Fibroblast of upper back skin (primary cell): ENCODE measurements around the gene TMC8.
"Not testable (repeated sequence)": the region's sequence is repeated elsewhere in the genome, so short reads cannot be mapped to it uniquely, and the experiment has no call there.

Experiments
- DNase-seq: peaks from one replicate; pipeline ENCODE4 v3.0.0-alpha.2; 2013

The TMC8 gene

DNA sequence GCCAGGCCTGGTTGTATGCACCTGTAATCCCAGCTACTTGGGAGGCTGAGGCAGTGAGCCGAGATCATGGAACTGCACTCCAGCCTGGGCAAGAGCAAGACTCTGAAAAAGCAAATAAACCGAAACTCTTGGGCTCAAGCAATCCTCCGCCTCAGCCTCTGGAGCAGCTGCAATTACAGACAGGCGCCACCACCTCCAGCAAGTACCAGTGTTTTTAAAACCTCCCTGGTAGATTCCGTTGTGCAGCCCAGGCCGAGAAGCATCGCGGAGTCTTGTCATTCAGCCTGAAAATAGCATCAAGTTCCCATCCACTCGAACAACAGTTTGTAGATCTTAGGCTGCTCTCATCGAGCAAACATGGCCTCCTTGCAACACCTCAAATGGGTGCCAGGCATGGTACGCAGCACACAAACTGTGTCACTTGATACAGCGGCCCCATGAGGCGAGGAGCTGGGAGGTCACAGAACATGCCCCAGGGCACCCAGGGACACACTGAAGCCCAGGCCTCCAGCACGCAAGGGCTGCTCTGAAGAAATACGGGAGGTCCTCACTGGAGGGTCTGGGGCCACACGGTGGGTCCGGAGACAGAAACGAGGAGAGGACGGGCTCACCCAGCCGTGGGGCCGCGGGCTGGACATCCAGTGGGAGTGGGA lies 20.1 kb upstream of the TMC8 start:
- DNase-seq = no peak

DNA sequence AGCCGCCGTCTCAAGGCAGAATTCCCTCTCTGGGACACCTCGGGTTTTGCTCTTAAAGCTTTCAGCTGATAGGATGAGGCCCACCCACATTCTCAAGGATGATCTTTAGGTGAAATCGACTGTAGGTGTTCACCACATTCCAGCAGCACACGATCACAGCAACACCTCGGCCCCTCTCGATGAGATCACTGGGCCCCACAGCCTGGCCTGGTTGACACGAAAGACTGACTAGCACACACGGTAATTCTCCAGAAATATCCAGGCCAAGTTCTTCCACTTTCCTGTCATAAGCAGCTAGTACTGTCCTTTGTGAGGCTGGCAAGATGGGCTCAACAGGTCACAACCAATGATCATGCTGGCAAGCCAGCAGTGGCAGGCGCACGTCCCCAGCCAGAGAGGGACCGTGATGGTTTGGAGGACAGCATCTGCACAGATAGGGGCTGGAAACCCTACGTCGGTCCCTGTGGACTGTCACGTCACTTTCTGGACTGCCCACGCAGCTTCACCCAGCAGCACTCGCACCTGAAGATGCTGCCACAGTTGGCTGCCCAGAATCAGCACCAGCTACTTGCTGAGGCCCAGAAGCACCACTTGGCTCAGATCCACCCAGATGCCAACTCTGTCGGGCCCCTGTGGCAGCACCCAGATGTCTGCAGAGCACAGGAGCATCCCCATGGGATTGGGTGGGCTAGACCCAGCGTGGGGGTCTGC lies 19.4 kb upstream of the TMC8 start:
- DNase-seq = no peak

DNA sequence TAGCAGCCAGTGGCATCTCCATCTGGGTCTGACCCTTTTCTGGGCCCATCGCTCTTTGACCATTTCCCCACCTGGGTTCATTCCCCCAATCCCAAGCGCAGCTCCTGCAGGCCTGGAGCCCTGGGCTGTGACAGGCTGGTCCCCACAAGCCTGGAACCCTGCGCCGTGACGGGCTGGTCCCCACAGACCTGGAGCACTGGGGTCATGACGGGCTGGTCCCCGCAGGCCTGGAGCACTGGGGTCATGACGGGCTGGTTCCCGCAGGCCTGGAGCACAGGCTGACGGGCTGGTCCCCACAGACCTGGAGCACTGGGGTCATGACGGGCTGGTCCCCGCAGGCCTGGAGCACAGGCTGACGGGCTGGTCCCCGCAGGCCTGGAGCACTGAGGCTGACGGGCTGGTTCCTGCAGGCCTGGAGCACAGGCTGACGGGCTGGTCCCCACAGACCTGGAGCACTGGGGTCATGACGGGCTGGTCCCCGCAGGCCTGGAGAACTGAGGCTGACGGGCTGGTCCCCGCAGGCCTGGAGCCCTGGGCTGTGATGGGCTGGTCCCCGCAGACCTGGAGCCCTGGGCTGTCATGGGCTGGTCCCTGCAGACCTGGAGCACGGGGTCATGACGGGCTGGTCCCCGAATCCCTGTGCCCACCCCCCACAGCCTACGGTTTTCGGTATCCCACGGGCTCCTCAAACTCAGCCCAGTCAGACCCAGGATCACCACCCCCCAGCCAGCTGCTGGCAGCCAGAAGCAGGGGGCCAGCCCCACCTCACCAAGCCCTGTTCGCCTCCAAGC lies 18.6 kb upstream of the TMC8 start:
- DNase-seq = no peak

DNA sequence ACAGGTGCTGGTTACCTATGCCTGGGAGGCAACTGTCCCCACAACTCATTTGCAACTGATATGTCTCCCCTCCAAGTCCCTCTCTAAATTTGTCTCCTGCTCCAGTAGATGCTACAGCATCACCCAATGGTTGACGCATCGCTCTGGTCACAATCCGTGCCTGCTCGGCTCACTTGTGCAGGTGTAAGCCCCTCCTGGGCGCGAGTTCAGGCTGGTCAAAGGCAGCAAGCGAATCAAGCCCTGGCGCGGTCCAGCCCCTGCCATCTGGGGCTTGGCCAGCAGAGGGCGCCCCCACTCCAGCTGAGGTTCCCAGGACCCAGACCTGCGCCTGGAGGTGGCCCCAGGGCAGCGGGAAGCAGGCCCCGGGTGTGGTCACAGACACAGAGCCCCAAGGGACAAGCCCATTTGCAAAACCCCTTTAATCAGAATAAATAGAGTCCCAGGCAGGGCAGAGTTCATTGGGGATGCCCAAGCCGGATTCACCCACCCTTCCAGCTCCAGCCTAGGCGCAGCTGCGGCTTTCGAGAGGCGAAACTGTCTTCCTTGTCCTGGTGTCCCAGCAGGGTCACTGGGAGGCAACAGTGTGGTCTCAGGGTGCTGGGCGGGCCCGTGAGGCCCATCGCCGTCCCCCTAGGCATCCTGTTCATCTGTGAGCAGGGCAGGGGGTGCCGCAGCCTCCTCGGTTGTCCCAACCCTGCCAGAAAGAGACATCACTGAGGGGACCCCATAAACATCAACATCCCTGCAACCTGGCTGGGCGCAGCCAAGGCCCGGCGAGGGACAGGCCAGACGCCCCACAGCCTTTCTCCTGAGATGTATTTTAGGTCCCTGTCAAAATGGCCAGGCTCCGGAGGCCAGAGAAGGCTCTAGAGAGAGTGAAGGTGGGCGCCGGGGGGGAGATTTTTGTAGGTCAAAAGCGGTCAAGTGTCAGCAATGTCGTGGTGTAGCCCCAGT lies 17.8 kb upstream of the TMC8 start:
- DNase-seq = peak; percentile 30

DNA sequence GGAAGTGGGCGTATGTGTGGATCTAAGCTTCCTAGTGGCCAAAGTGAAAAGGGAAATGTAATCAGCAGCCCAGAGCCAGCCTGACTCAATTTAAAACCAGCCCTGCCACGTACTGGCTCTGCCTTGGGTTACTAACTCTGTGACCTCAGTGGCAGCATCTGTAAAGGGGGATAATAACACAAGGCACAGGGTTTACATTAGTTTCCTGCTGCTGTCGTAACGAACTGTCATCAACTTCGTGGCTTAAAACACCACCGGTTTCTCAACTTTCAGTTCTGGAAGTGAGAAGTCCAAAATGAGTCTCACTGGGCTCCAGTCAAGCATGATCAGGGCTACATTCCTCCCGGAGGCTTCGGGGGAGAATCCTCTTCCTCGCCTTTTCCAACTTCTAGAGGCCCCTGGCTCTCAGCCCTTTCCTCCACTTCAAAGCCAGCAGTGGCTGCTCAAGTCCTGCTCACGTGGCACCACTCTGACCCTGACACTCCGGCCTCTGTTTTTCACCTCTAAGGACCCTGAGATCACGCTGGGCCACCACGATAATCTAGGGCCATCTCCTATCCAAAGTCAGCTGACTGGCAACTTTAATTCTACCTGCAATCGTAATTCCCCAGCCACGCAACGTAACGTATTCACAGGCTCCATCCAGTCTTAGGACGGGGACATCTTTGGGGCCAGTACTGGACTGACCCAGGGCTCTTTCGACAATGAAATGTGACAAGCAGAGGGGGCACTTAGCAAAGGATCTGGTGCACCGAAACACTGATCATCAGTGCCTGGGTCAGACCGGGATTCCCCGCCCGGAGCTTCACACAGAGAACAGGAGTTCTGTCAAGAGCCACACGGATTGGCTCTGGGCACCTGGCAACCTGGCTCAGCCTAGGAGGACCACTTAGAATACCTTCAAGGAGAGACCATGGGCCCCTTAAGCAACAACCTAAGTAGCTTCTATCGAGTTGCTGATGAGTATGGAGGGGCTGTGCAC lies 16.5 kb upstream of the TMC8 start:
- DNase-seq = no peak

DNA sequence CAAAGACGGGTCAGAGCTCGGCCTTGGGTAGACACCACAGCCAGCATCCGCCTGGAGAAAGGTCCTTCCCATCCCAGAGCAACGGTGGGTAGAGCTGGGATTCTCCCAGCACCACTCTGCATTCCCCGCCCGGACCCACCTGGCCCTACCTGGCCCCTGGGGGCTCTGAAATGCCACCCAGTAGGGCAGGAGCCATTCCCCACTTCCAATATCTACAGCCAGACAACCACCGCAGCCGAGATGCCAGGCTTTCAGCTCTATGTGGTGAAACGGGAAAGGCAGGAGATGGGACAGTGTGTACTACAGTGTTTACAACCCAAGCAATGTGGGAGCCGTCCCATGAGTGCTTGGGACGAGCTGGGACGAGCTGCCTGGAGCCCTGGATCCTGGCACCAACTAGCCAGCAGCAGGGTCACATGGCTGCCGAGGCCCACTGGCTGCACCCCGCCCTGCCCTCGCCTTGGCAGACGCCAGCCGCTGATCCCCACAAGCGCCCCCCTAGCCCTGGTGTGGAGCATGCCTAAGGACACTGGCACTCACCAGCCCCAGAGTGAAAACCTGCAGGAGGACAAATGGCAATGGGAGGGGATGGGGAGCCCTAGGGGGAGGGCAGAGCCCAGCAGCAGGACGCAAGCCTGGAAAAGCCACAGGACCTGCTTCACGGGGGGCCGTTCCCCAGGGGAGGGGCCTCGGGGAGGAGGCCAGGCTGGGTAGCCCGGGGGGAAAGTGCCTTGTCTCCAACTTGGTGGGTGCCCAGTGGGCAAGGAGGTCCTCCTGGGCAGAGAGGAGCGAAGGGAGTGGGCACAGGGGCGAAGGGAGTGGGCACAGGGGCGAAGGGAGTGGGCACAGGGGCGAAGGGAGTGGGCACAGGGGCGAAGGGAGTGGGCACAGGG lies 15.5 kb upstream of the TMC8 start:
- no peak for DNase-seq

DNA sequence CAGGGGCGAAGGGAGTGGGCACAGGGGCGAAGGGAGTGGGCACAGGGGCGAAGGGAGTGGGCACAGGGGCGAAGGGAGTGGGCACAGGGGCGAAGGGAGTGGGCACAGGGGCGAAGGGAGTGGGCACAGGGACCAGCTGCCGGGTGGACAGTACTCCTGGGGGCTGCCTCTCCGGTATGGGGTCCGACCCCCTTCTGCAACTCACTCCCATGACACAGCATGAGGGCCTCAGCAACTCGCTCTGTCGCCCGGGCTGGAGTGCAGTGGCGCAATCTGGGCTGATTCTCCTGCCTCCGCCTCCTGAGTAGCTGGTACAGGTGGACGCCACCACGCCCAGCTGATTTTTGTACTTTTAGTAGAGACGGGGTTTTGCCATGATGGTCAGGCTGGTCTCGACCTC lies 14.8 kb upstream of the TMC8 start:
- not testable (repeated sequence) for DNase-seq

DNA sequence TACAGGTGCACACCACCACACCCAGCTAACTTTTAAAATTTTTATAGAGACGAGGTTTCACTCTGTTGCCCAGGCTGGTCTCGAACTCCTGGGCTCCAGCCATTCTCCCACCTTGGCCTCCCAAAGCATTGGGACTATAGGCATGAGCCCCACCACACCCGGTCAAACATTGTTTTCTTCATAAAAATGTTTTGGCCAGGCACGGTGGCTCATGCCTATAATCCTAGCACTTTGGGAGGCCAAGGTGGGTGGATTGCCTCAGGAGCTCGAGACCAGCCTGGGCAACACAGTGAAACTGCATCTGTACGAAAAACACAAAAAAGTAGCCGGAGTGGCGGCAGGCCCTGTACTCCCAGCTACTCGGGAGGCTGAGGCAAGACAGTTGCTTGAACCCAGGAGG lies 14.2 kb upstream of the TMC8 start:
- DNase-seq = no peak

DNA sequence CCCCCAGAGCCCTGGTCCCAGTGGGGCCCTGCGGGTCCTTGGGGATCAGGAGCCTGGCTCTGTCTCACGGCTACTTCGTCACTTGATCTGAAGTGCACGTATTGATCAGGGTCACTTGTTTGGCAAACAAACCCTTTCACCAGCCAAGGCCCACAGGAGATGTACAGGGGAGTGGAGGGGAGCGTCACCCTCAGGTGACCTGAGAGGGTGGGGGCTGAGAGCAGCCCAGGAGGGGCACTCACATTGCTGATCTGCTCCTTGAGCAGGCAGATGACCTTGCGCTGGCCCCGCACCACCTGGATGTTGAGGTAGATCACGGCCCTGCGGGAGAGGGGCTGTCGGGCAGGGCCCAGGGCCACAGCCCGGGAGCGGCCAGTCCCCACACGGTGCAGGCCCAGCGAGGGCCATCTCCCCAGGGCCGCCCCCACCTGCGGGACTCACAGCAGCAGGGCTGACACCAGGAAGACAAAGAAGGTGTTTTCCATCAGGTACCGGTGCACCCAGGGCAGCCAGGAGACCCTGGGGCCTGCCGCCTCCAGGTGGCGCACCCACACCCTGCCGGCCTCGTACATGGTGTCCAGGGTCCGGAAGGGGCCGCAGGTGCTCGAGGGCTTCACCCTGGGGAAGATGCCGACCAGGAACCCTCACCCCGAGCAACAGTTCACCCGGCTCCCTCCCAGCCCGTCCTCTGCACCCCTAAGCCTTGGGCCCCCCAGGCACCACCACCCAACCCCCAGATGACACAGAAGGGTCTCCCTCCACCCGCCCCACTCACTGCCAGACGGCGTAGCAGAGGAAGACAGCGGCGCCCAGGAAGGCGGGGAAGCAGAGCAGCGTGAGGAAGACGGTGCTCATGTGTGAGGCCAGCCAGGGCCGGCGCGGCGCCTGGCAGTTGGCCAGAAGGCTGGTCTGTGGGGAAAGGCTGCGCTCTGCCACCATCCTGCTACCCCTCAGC lies 13.3 kb upstream of the TMC8 start:
- DNase-seq = no peak

DNA sequence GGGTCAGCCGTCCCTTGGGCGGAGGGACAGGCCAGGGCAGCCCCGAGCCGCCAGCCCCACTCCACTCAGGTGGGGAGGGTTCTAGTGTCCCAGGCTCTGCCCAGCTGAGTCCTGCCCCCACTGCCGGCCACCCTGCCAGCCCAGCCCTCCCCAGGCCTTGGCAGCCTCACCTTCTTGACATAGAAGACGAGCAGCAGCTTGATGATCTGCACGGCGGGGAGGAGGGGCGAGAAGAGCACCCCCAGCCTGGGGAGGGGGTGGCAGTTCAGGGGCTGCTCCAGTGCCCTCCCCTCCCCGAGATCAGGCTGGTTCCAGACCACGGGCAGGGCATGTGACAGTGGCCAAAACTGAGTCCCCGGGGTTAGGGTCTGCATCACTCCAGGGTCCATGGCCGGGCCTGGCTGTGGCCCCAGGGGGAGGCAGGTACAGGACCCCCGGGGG lies 11.8 kb upstream of the TMC8 start:
- DNase-seq = no peak

DNA sequence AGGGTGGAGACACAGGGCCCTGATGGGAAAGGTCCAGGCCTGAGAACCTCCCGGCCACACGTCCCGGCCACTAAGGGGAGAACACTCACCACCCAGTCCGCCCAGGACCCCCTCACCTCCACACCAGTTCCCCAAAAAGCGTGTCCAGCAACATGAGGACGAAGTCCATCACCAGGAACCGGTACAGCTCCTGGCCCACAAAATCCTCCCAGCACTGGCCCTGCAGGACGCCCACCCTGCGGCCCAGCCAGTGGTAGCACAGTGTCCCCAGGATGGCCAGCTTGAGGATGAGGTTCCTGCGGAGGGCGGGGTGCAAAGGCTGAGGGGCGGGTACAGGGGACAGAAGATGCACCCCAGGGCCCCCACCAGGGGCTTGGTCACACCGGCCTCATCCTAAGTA lies 10.0 kb upstream of the TMC8 start:
- DNase-seq = no peak

DNA sequence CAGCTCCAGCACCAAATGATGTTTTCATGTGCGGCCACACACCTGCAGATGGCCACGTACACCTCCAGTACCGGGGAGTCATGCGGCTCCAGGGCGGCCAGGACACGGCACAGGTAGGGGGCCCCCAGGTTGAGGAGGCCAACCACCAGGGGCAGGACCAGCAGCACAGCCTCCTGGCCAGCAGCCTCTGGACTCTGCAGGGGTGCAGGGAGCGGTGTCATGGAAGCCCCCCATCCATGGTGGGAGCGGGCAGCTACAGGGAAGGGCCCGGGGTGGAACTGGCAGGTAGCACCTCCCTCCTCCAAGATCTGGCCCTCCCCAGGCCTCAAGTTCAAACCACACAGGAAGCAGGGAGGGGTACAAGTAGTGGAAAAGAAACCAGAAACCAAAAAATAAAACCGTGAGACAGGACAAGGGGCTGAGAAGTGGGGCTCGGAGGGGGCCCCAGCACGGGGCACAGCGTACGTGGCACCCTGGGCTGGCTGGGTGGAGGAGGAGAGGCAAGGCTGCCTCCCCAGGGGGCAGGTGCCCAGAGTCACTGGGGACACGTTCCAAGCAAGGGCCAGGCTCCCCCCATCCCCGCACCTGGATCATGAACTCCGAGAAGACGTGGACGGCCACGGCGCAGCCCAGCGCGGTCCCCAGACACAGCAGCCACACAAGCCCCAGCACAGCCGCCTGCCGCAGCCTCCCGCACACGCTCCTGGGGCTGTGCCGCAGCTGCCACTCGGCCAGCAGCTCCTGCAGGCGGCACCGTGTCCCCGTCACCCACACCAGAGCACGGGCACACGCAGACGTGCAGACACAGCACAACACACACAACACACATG lies 9.4 kb upstream of the TMC8 start:
- no peak for DNase-seq

DNA sequence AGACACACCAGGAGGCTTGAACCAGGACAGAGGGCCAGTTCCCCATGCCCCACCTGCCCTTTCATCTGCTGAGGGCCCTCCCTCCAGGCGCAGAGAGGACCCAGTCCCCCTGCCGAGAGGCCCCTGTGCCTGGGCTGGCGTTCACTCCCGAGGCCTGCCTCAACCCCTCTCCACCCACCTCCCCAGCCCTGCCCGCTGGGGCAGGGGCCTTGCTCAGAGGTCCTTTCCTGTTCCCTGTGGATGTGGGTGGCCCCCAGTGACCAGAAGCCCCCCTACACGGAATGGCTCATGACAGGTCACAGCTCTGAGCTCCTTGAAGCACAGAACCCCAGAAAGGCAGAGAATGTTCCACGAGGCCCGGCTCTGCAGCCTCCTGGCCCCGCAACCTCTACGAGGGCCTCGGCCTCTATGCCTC lies 8.8 kb upstream of the TMC8 start:
- DNase-seq = no peak

DNA sequence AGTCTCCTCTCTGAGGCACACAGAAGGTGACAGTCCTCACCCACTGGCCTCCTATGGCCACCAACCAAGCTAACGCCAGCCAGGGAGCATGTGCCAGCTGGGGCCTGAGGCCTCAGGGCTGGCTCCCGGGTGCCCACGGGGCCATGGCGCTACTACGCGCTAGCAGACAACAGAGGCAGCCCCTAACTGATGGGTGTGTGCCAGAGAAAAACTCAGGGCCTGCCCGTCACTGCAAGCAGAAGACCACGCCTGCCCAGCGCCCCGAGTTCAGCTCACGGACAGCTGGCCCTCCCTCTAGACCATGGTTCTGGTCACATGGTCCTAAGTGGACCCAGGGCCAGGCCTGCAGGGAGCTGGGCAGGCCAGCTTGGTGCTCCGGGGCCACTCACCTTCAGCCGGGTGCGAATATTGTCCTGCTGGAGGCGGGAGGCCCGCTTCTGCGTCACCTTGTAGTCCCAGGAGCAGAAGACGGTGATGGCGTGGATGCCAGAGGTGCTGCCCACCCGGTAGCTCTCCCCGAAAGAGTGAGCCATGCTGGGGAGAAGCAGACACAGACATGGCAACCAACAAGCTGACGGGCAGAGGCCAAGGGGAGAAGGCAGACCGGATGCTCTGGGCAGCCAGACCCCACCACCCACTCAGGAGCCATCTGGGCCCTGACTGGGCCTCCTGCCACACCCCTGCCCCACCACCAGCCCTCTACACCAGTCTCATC lies 8.2 kb upstream of the TMC8 start:
- DNase-seq = no peak

DNA sequence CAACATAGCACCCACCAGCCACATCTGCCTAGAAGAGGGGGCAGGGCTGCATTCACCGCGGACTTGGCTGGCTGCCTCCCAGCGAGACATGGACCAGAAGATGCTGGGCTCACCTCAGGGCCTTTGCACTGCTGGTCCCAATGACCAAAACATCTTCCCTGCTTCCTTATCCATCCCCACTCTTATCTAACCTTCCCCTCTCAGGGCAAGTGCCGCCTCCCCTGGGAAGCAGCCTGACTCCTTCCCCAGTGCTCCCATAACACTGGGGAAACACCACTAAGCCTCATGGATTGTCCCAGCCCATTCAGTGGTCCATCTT lies 7.7 kb upstream of the TMC8 start:
- DNase-seq = no peak

DNA sequence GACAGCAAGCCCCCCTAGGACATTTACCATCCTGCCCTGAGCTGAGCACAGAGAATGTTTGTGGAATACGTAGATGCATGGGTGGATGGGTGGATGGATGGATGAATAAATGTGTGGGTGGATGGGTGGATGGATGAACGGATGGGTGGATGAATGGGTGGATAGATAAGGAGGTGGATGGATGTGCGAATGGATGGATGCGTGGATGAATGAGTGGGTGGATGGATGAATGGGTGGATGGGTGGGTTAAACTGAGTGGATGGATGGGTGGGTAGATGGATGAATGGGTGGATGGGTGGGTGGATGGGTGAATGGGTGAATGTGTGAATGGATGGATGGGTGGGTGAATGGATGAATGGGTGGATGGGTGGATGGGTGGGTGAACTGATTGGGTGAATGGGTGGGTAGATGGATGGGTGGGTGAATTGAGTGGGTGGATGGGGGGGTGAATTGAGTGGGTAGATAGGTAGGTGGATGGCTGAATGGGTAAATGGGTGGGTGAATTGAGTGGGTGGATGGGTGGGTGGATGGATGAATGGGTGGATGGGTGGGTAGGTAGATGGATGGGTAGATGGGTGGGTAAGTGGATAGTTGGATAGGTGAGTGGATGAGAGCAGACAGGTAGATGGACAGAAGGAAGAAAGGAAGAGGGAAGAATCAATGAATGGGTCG lies 7.2 kb upstream of the TMC8 start:
- DNase-seq = no peak
